Measurements from ENCODE around the gene DUOX1. TPM values are rescaled to one million over a fixed set of nuclear protein-coding genes. Genes with fewer than 3 reads are reported as not detected.

DUOX1 gene
- total RNA-seq, 3 donors from 2014 or later (not counting 1 experiment from before 2014, with no cell fraction given) = 0.20 TPM; not detected in 2

DNA sequence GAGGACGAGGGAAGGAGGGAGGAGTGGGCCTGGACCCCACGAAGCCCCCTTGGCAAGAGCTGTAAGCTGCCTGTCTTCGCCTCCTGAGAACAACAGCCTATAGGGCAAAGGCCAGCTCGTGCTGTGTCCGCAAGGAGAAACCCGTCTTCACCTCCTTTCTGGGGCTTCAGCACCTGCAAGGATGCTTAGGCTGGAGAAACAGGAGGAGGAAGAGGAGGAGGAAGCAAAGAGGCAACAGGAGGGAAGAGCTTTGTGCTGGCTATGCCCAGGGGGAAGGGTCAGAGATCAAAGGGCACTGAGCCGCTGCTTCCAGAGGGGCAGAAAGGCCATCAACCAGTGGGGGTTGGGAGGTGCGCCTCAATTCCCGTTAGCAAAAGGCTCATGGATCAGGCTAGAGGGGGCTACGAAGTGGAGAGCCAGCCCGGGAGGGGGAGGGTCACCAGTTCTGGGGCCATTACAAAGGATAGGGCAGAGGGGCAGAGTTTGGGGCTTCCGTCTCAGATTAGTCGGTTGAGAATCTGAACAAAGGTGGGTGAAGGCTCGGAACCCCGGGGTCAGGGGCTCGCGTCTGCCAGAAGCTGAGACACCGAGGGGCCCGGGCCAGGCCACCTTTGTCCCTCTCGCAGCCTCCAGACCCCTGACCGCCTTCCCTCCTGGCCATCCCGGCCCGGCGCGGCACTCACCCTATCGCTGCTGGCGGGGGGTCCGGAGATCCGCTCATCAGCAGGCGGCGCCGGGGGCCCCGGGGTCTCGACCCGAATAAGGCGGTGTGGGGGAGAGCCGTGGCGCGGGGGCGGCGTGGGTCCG lies 57.2 kb downstream of the DUOX1 start:
- Histone ChIP-seq H3K36me3 (ENCODE audit: control insufficient read depth, insufficient read depth, low read length) (no peaks in the 10 kb centered on the region), H3K27me3 (ENCODE audit: control insufficient read depth, insufficient read depth, low read length) (peaks cover 15% of the 10 kb centered on the region), H3K27ac (ENCODE audit: low read length) (no peak overlapping the region), H3K4me1 (ENCODE audit: control insufficient read depth, insufficient read depth, low read length) (peaks cover 16% of the 10 kb centered on the region), H3K4me3 (ENCODE audit: low read length) (no peak overlapping the region), H3K9me3 (ENCODE audit: control insufficient read depth, insufficient read depth, low read length) (no peaks in the 10 kb centered on the region)
- TF ChIP-seq CTCF (IDR thresholded peaks at IDR 0.05) = no peak
- H3K36me3 Mint-ChIP-seq = no peaks in the 10 kb centered on the region
- 24% methylated on average over 42 of the region's 42 CpGs for WGBS (ENCODE audit: insufficient coverage)
- H3K4me1 Mint-ChIP-seq = peaks cover 17 to 26% of the 10 kb centered on the region in 2 donors
- H3K27me3 Mint-ChIP-seq (ENCODE audit: low read depth in 2 of 2) = peaks cover 26 to 32% of the 10 kb centered on the region in 2 donors
- H3K27ac Mint-ChIP-seq = peak overlapping the region; percentile 53 to 71
- intact Hi-C loops (cut with micrococcal nuclease) = no loop called here
- H3K9me3 Mint-ChIP-seq = no peaks in the 10 kb centered on the region
- DNase-seq (peak in 1 of 2 donors; percentile 9), ATAC-seq (peak in 1 of 3 donors; percentile 18)
- H3K4me3 Mint-ChIP-seq = peak overlapping the region; percentile 88

- H3K9me3 ChIP-seq (ENCODE audit: control insufficient read depth, insufficient read depth, low read length) = no peaks in the 10 kb centered on the region
- no peak overlapping the region for H3K4me3 ChIP-seq (ENCODE audit: low read length)
- TF ChIP-seq CTCF (IDR thresholded peaks at IDR 0.05) = no peak
- intact Hi-C loops (cut with micrococcal nuclease) = no loop called here
- ATAC-seq = peak in 2 of 3 donors; percentile 23 to 37
- no peak for DNase-seq
- Mint-ChIP-seq H3K9me3 (no peaks in the 10 kb centered on the region), H3K27ac (no peak overlapping the region), H3K27me3 (ENCODE audit: low read depth in 2 of 2) (peaks cover 26 to 32% of the 10 kb centered on the region in 2 donors), H3K4me3 (no peak overlapping the region), H3K36me3 (no peaks in the 10 kb centered on the region), H3K4me1 (peaks cover 14 to 25% of the 10 kb centered on the region in 2 donors)
- peaks cover 15% of the 10 kb centered on the region for H3K4me1 ChIP-seq (ENCODE audit: control insufficient read depth, insufficient read depth, low read length)
- H3K36me3 ChIP-seq (ENCODE audit: control insufficient read depth, insufficient read depth, low read length) = no peaks in the 10 kb centered on the region
- WGBS (ENCODE audit: insufficient coverage) = under 1% methylated on average over 43 of the region's 43 CpGs
- H3K27me3 ChIP-seq (ENCODE audit: control insufficient read depth, insufficient read depth, low read length) = peaks cover 15% of the 10 kb centered on the region
- no peak overlapping the region for H3K27ac ChIP-seq (ENCODE audit: low read length)
These were observed 57.7 kb downstream of the DUOX1 start for GRCh38 chr15:45187578-45187893.

DNA sequence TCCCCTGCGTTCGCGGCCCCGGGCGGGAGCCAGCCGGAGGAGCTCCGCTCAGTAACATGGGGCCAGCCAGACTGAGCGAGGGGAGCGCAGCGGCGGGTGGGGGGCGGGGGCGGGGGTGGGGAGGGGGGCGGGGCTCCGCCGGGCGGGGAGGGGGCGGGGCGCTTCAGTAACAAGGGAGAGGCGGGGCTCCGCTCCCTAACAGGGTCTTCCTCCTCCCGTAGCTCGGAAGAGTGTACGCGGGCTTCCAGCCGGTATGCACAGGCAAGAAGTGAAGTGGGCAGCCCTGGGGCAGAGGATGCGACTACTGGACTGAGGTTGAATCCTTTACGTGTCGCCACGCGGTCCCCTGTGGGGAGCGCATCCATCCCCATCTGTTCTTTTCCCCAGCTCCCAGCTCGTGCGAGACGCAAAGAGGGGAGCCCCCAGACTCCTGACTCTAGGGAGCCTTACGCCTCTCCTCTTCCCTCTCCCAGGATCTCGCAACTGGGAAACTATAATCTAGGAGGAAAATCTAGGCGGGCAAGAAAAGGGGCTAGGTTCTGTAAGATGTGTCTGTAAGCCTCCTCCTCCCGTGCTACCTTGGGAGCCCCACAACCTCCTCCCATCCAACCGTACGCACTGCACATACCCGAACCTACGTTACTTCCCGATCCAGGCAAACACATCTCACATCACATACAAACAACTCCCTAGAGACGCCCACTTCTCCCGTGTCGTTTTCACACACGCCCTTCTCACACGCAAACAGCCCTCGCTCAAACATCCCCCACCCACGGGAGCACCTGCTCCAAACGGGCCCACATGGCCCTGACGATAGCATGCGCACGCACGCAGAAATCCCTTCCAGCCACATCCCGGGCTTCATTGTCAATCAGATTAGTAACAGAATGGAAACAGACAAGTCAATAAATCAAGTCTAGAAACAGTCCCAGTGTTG lies 58.4 kb downstream of the DUOX1 start, which contains the start of gene SHF:
SHF (minus strand) TSS at position 73 of the 937 bp plus-strand sequence; CDS start at position 58, 15 bp downstream.
- Histone ChIP-seq H3K36me3 (ENCODE audit: control insufficient read depth, insufficient read depth, low read length) (no peaks in the 10 kb centered on the region), H3K4me3 (ENCODE audit: low read length) (peak within 1 kb of the TSS; percentile 61), H3K9me3 (ENCODE audit: control insufficient read depth, insufficient read depth, low read length) (no peaks in the 10 kb centered on the region), H3K4me1 (ENCODE audit: control insufficient read depth, insufficient read depth, low read length) (peaks cover 15% of the 10 kb centered on the region), H3K27ac (ENCODE audit: low read length) (peak within 1 kb of the TSS; percentile 24), H3K27me3 (ENCODE audit: control insufficient read depth, insufficient read depth, low read length) (peaks cover 15% of the 10 kb centered on the region)
- DNase-seq (peak in 1 of 2 donors; percentile 84), ATAC-seq (peak; percentile 57 to 75 (median 69))
- no peak for TF ChIP-seq CTCF (IDR thresholded peaks at IDR 0.05)
- intact Hi-C loops (cut with micrococcal nuclease) = no loop called here
- Mint-ChIP-seq H3K27me3 (ENCODE audit: low read depth in 2 of 2) (peaks cover 26 to 34% of the 10 kb centered on the region in 2 donors), H3K4me3 (peak within 1 kb of the TSS; percentile 95), H3K9me3 (no peaks in the 10 kb centered on the region), H3K36me3 (no peaks in the 10 kb centered on the region), H3K27ac (peak within 1 kb of the TSS; percentile 53 to 71), H3K4me1 (peaks cover 14 to 25% of the 10 kb centered on the region in 2 donors)
- WGBS (ENCODE audit: insufficient coverage) = 2% methylated on average over 41 of the region's 57 CpGs

Data from natural killer cell (primary cell).